ENCODE results near the gene C6orf15.

The C6orf15 gene

GRCh38 chr6:31065556-31065955 lies 46.8 kb downstream of the C6orf15 start:
- TF ChIP-seq, protein P1, sequence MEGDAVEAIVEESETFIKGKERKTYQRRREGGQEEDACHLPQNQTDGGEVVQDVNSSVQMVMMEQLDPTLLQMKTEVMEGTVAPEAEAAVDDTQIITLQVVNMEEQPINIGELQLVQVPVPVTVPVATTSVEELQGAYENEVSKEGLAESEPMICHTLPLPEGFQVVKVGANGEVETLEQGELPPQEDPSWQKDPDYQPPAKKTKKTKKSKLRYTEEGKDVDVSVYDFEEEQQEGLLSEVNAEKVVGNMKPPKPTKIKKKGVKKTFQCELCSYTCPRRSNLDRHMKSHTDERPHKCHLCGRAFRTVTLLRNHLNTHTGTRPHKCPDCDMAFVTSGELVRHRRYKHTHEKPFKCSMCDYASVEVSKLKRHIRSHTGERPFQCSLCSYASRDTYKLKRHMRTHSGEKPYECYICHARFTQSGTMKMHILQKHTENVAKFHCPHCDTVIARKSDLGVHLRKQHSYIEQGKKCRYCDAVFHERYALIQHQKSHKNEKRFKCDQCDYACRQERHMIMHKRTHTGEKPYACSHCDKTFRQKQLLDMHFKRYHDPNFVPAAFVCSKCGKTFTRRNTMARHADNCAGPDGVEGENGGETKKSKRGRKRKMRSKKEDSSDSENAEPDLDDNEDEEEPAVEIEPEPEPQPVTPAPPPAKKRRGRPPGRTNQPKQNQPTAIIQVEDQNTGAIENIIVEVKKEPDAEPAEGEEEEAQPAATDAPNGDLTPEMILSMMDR (IDR thresholded peaks at IDR 0.05; ENCODE audit: extremely low read depth, missing control alignments) = no peak
- no peak for DNase-seq (ENCODE audit: low spot score)

GRCh38 chr6:31063906-31064435 lies 48.4 kb downstream of the C6orf15 start:
- TF ChIP-seq, protein P1 (IDR thresholded peaks at IDR 0.05; ENCODE audit: extremely low read depth, missing control alignments) = no peak

More at GRCh38 chr6:31063906-31064435, 48.4 kb downstream of the C6orf15 start:
- no peak for DNase-seq (ENCODE audit: low spot score)

Data from GM20000 (cell line).